GM10248 (cell line): ENCODE measurements around the gene ARSB.

Source experiments
- CTCF ChIA-PET: fragments of 300-600 bp; sonication (Branson Sonifier 250); formaldehyde crosslinking; extraction: SDS; loops from one replicate; lab custom pipeline; 2021; ENCODE audit warnings: antibody characterized with exemption; lab: Yijun Ruan, JAX
- POLR2A ChIA-PET: fragments of 350-650 bp; sonication (Branson Sonifier 250); formaldehyde crosslinking; extraction: SDS; loops from one replicate; lab custom pipeline; 2020; ENCODE audit warnings: antibody characterized with exemption; lab: Yijun Ruan, JAX
- DNase-seq: peaks from one replicate; pipeline ENCODE4 v3.0.0; 2012; ENCODE audit errors: extremely low spot score
- CTCF ChIP-seq: IDR thresholded peaks from 2 replicates; pipeline ENCODE4 v1.5.1; 2012; ENCODE audit warnings: mild to moderate bottlenecking, low read depth; ENCODE audit errors: extremely low read depth, missing control alignments, control extremely low read depth

The ARSB gene

GRCh38 chr5:79023947-79024346 is 38.8 kb upstream of the ARSB start:
- ChIA-PET CTCF (interaction anchor here (1.1 to 7.8 kb wide), 25 partner anchors 8 to 1060 kb away, joined by 3 to 198 read pairs (median 9); partner anchors contain the start of gene ARSB), POLR2A (no interaction called here)
- DNase-seq: no peak
- no peak for TF ChIP-seq CTCF

GRCh38 chr5:79023348-79023747 is 38.2 kb upstream of the ARSB start:
- ChIA-PET POLR2A (no interaction called here), CTCF (interaction anchor here (0.7 to 7.8 kb wide), 15 partner anchors 12 to 1060 kb away, joined by 3 to 198 read pairs (median 7); partner anchors contain the start of gene ARSB)
- no peak for DNase-seq
- TF ChIP-seq CTCF: no peak

- no peak for DNase-seq
- CTCF ChIA-PET: interaction anchor here (0.7 to 7.8 kb wide), 16 partner anchors 13 to 1061 kb away, joined by 3 to 198 read pairs (median 6); no protein-coding TSS in a partner anchor
- no peak for TF ChIP-seq CTCF
- POLR2A ChIA-PET: no interaction called here
These were observed 37.7 kb upstream of the ARSB start for GRCh38 chr5:79022771-79023170.

- CTCF ChIA-PET: interaction anchor here (0.8 to 7.8 kb wide), 30 partner anchors 8 to 1062 kb away, joined by 3 to 198 read pairs (median 5); partner anchors contain the start of gene ARSB
- DNase-seq: no peak
- POLR2A ChIA-PET: no interaction called here
- no peak for TF ChIP-seq CTCF
These were observed 36.6 kb upstream of the ARSB start for GRCh38 chr5:79021753-79022152.

GRCh38 chr5:79020861-79021561 is 35.9 kb upstream of the ARSB start:
- DNase-seq: peak; percentile 34

GRCh38 chr5:79014631-79015030 is 29.5 kb upstream of the ARSB start:
- no peak for TF ChIP-seq CTCF
- ChIA-PET POLR2A (no interaction called here), CTCF (interaction anchor here (1.2 to 1.8 kb wide), 2 partner anchors 10 to 450 kb away, joined by 3 to 13 read pairs; no protein-coding TSS in a partner anchor)
- no peak for DNase-seq

More at GRCh38 chr5:79020861-79021561, 35.9 kb upstream of the ARSB start:
- CTCF ChIA-PET: interaction anchor here (0.7 to 7.8 kb wide), 54 partner anchors 9 to 1063 kb away, joined by 3 to 198 read pairs (median 4); partner anchors contain the start of genes ARSB and CMYA5
- POLR2A ChIA-PET: no interaction called here
- TF ChIP-seq CTCF: peak; percentile 82
